Gastroesophageal sphincter (tissue), 3 donors: ENCODE results near the gene SHISA2.

ENCODE experiments used
- EP300 ChIP-seq: sonication (generic); formaldehyde crosslinking; IDR thresholded peaks from one replicate; pipeline ENCODE4 v1.6.1; 2017; ENCODE audit warnings: antibody characterized with exemption, mild to moderate bottlenecking
- POLR2A ChIP-seq, 2 donors: fragments of 450-650 bp; IDR thresholded peaks; one replicate each; pipeline ENCODE4 v1.6.1; 2017; ENCODE audit warnings: antibody characterized with exemption in 2 of 2, mild to moderate bottlenecking in 2 of 2, moderate library complexity in 1 of 2
- POLR2AphosphoS5 ChIP-seq: sonication (generic); formaldehyde crosslinking; IDR thresholded peaks from one replicate; pipeline ENCODE4 v1.6.1; 2017; ENCODE audit warnings: antibody characterized with exemption
- TF ChIP-seq, protein P1 (sequence below), 4 experiments: fragments of 200-600 bp in 2 of 4; fragments of 450-650 bp in 2 of 4; sonication (generic) in 1 of 4; IDR thresholded peaks; one replicate each; pipeline ENCODE4 v1.5.1; 2017 to 2019; ENCODE audit warnings: antibody characterized with exemption in 4 of 4, mild to moderate bottlenecking in 2 of 4, moderate library complexity in 2 of 4

DNA sequence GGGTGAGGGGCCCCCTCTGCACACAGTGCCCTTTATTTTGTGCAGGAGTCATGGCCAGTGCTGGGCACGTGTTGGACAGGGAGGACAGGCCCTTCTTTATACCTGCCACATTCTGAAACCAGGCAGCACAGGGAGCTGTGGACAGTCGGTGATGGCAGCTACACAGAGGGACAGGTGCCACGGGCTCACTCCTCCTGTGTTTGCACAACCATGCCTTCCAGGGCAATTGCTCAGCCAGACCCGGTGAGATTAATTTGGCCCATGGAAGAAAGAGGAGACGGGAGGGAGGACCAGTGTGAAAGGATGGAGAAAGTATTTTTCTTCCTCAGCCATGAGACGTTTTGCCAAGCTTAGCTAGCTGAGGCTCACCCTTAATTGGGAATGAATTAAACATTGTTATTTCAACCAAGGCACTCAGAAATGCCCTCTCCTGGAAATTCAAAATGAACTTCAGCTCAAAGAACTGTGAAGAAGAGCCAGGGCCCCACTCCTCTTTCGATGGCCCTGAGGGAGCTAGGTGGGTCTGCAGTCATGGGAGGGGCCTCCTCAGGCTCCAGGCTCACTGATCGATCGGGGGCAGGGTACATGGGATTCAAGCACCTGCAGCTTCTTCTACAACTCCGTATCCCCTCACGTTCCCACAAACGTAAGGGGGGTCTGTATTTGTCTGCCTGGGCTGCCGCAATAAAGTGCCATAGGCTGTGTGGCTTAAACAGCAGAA is 41.2 kb downstream of the SHISA2 start:
- TF ChIP-seq POLR2A (IDR thresholded peaks at IDR 0.05), result no peak
- TF ChIP-seq, protein P1, sequence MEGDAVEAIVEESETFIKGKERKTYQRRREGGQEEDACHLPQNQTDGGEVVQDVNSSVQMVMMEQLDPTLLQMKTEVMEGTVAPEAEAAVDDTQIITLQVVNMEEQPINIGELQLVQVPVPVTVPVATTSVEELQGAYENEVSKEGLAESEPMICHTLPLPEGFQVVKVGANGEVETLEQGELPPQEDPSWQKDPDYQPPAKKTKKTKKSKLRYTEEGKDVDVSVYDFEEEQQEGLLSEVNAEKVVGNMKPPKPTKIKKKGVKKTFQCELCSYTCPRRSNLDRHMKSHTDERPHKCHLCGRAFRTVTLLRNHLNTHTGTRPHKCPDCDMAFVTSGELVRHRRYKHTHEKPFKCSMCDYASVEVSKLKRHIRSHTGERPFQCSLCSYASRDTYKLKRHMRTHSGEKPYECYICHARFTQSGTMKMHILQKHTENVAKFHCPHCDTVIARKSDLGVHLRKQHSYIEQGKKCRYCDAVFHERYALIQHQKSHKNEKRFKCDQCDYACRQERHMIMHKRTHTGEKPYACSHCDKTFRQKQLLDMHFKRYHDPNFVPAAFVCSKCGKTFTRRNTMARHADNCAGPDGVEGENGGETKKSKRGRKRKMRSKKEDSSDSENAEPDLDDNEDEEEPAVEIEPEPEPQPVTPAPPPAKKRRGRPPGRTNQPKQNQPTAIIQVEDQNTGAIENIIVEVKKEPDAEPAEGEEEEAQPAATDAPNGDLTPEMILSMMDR (IDR thresholded peaks at IDR 0.05), result no peak
- no peak for TF ChIP-seq EP300
- no peak for TF ChIP-seq POLR2AphosphoS5
